ENCODE results near the gene ZG16B. TPM values are rescaled to one million over a fixed set of nuclear protein-coding genes. Genes with fewer than 3 reads are reported as not detected.

ZG16B gene
- total and polyA plus RNA-seq, 2 of the 8 experiments (the other 6 are each of a cell fraction or from before 2014, with no cell fraction given) = 0.11 TPM; not detected in 1

GRCh38 chr16:2824626-2825025 lies 5.5 kb upstream of the ZG16B start:
- WGBS, 2 experiments (ENCODE audit: extremely low coverage in 1 of 2, insufficient coverage in 1 of 2, insufficient read length in 1 of 2, insufficient replicate concordance in 2 of 2, low coverage in 1 of 2, low lambda C conversion rate in 2 of 2, missing lambda C conversion rate in 1 of 2) = 87% methylated on average over 9 of the region's 10 CpGs; no CpG with 5 or more reads in 1 of the 2 experiments
- H2AK5ac ChIP-seq (ENCODE audit: low read depth, low read length) = no peak overlapping the region
- FAIRE-seq (no peak), DNase-seq (ENCODE audit: low read depth in 1 of 2, low spot score in 2 of 2) (no peak)
- H3K14ac ChIP-seq (ENCODE audit: insufficient read length) = no peak overlapping the region
- H3K27me3 ChIP-seq (replicated peaks in 1 of 4; ENCODE audit: control insufficient read depth in 3 of 4, extremely low read depth in 1 of 4, insufficient read depth in 3 of 4, low read length in 3 of 4) = no peaks in the 10 kb centered on the region
- H3K79me2 ChIP-seq (ENCODE audit: control insufficient read depth in 1 of 2, insufficient read depth in 2 of 2, low read length in 2 of 2) = no peaks in the 10 kb centered on the region
- H2BK120ac ChIP-seq (replicated peaks; ENCODE audit: low read depth, low read length) = no peak overlapping the region
- no peak overlapping the region for H2AFZ ChIP-seq (ENCODE audit: low read length)
- H3K9me3 ChIP-seq (ENCODE audit: insufficient read depth in 2 of 2, low read depth in 1 of 2, low read length in 1 of 2) = no peaks in the 10 kb centered on the region
- no peaks in the 10 kb centered on the region for H3K23me2 ChIP-seq (ENCODE audit: low read depth, low read length)
- POLR2A ChIA-PET (ENCODE audit: partially characterized antibody) = interaction anchor here (1.3 kb wide), 1 partner anchor 11 kb away, joined by 3 read pairs; no protein-coding TSS in a partner anchor
- H3K27ac ChIP-seq (ENCODE audit: low read depth, low read length) = no peak overlapping the region
- H2BK15ac ChIP-seq (ENCODE audit: low read length) = no peak overlapping the region
- no peak overlapping the region for H3K18ac ChIP-seq (ENCODE audit: extremely low read depth, low read length)
- H3K23ac ChIP-seq (ENCODE audit: insufficient read length) = no peak overlapping the region
- no peaks in the 10 kb centered on the region for H4K20me1 ChIP-seq (replicated peaks in 1 of 2; ENCODE audit: control insufficient read depth in 1 of 2, insufficient read depth in 2 of 2, low read length in 2 of 2)
- CTCF ChIA-PET (ENCODE audit: partially characterized antibody) = interaction anchor here (0.6 to 3.9 kb wide), 4 partner anchors 13 to 76 kb away, joined by 3 to 22 read pairs (median 6); no protein-coding TSS in a partner anchor
- no peak overlapping the region for H4K91ac ChIP-seq (replicated peaks; ENCODE audit: insufficient read length, low read length)
- H2BK20ac ChIP-seq (ENCODE audit: low read length) = no peak overlapping the region
- H3K56ac ChIP-seq (replicated peaks; ENCODE audit: insufficient read length, low read depth, low read length) = no peak overlapping the region
- H4K5ac ChIP-seq (ENCODE audit: insufficient read length, low read depth, low read length) = no peak overlapping the region
- H3K4me3 ChIP-seq (ENCODE audit: extremely low read depth in 1 of 4, insufficient read depth in 2 of 4, low read depth in 3 of 4, low read length in 4 of 4) = no peak overlapping the region
- no peaks in the 10 kb centered on the region for H3K4me1 ChIP-seq (replicated peaks in 1 of 4; ENCODE audit: control insufficient read depth in 3 of 4, insufficient read depth in 4 of 4, low read length in 3 of 4)
- no peak overlapping the region for H3K4me2 ChIP-seq (ENCODE audit: insufficient read depth in 1 of 2, low read depth in 2 of 2, low read length in 2 of 2)
- H3K4ac ChIP-seq (replicated peaks; ENCODE audit: insufficient read length, low read depth, low read length) = no peak overlapping the region
- H4K8ac ChIP-seq (ENCODE audit: extremely low read depth, insufficient read depth, low read length) = 0 out of 2 replicates have a peak overlapping the region, but pooled peaks have one; percentile 16
- H3K9ac ChIP-seq (replicated peaks in 1 of 4; ENCODE audit: extremely low read depth in 1 of 4, low read depth in 3 of 4, low read length in 3 of 4) = no peak overlapping the region
- H2BK5ac ChIP-seq (ENCODE audit: low read depth, low read length) = no peak overlapping the region
- no peaks in the 10 kb centered on the region for H3K79me1 ChIP-seq (ENCODE audit: low read depth, low read length)
- H2BK12ac ChIP-seq (ENCODE audit: low read depth, low read length) = no peak overlapping the region
- no peaks in the 10 kb centered on the region for H3K36me3 ChIP-seq (ENCODE audit: control insufficient read depth in 2 of 4, insufficient read depth in 4 of 4, low read length in 3 of 4)
- no peak for TF ChIP-seq CBX8 (IDR thresholded peaks at IDR 0.05; ENCODE audit: borderline replicate concordance, low read depth, low read length)
- TF ChIP-seq ASH2L (IDR thresholded peaks at IDR 0.05; ENCODE audit: low read length) = no peak
- TF ChIP-seq RAD21 (IDR thresholded peaks at IDR 0.05 in 1 of 2, conservative IDR thresholded peaks at IDR 0.05 in 1 of 2; ENCODE audit: low read depth in 2 of 2, low read length in 2 of 2) = no peak
- no peak for TF ChIP-seq POU5F1 (IDR thresholded peaks at IDR 0.05; ENCODE audit: low read depth, low read length)
- no peak for TF ChIP-seq PHF8 (conservative IDR thresholded peaks at IDR 0.05; ENCODE audit: low read depth, low read length)
- TF ChIP-seq SIRT6 (IDR thresholded peaks at IDR 0.05; ENCODE audit: low read length) = no peak
- TF ChIP-seq CHD1 (IDR thresholded peaks at IDR 0.05; ENCODE audit: low read depth, low read length) = no peak
- no peak for TF ChIP-seq SUZ12 (IDR thresholded peaks at IDR 0.05; ENCODE audit: low read length)
- no peak for TF ChIP-seq EZH2 (IDR thresholded peaks at IDR 0.05; ENCODE audit: low read depth, low read length, severe bottlenecking)
- TF ChIP-seq POLR2A (IDR thresholded peaks at IDR 0.05; ENCODE audit: control extremely low read depth in 1 of 2, low read depth in 2 of 2, low read length in 2 of 2) = no peak
- no peak for TF ChIP-seq CBX5 (IDR thresholded peaks at IDR 0.05; ENCODE audit: low read depth, low read length)
- TF ChIP-seq KDM1A (IDR thresholded peaks at IDR 0.05; ENCODE audit: borderline replicate concordance, low read length) = no peak

Measured in H1 (cell line).